ENCODE results near the gene ABLIM2.

ABLIM2 gene

GRCh38 chr4:8090744-8091301 is 67.8 kb downstream of the ABLIM2 start:
- TF ChIP-seq CTCF (conservative IDR thresholded peaks at IDR 0.05; ENCODE audit: control insufficient read depth, insufficient read depth, low read depth, low read length) = no peak
- H3K4me3 ChIP-seq (ENCODE audit: control insufficient read depth, low read depth, low read length) = no peak overlapping the region
- DNase-seq (ENCODE audit: low read depth) = no peak

GRCh38 chr4:8090312-8090711 is 68.3 kb downstream of the ABLIM2 start:
- no peak for TF ChIP-seq CTCF (conservative IDR thresholded peaks at IDR 0.05; ENCODE audit: control insufficient read depth, insufficient read depth, low read depth, low read length)
- DNase-seq (ENCODE audit: low read depth) = no peak
- H3K4me3 ChIP-seq (ENCODE audit: control insufficient read depth, low read depth, low read length) = no peak overlapping the region

GRCh38 chr4:8089862-8090261 is 68.8 kb downstream of the ABLIM2 start:
- H3K4me3 ChIP-seq (ENCODE audit: control insufficient read depth, low read depth, low read length) = no peak overlapping the region
- TF ChIP-seq CTCF (conservative IDR thresholded peaks at IDR 0.05; ENCODE audit: control insufficient read depth, insufficient read depth, low read depth, low read length) = no peak
- DNase-seq (ENCODE audit: low read depth) = no peak

- H3K4me3 ChIP-seq (ENCODE audit: control insufficient read depth, low read depth, low read length) = no peak overlapping the region
- no peak for DNase-seq (ENCODE audit: low read depth)
- TF ChIP-seq CTCF (conservative IDR thresholded peaks at IDR 0.05; ENCODE audit: control insufficient read depth, insufficient read depth, low read depth, low read length) = no peak
Measured at GRCh38 chr4:8088966-8089491, 69.6 kb downstream of the ABLIM2 start.

- TF ChIP-seq CTCF (conservative IDR thresholded peaks at IDR 0.05; ENCODE audit: control insufficient read depth, insufficient read depth, low read depth, low read length) = no peak
- DNase-seq (ENCODE audit: low read depth) = no peak
- no peak overlapping the region for H3K4me3 ChIP-seq (ENCODE audit: control insufficient read depth, low read depth, low read length)
Measured at GRCh38 chr4:8087921-8088495, 70.6 kb downstream of the ABLIM2 start.

GRCh38 chr4:8086783-8087445 is 71.7 kb downstream of the ABLIM2 start:
- TF ChIP-seq CTCF (conservative IDR thresholded peaks at IDR 0.05; ENCODE audit: control insufficient read depth, insufficient read depth, low read depth, low read length) = no peak
- no peak overlapping the region for H3K4me3 ChIP-seq (ENCODE audit: control insufficient read depth, low read depth, low read length)
- no peak for DNase-seq (ENCODE audit: low read depth)

All from fibroblast of mammary gland (primary cell).